Right lobe of liver (tissue), 6 donors: ENCODE results near the gene BCAP29. TPM values are rescaled to one million over a fixed set of nuclear protein-coding genes. Genes with fewer than 3 reads are reported as not detected.

Experiments
- ATAC-seq, 4 donors: fragments of 200-7000 bp; cut with Tn5 transposase; one replicate each; pipeline ENCODE4 v1.9.1; 2020; ENCODE audit warnings: mild to moderate bottlenecking in 4 of 4, moderate library complexity in 4 of 4
- DNase-seq, 3 donors: peaks; one replicate each; pipeline ENCODE4 v3.0.0-alpha.2; 2020
- H3K27ac ChIP-seq, 3 donors: fragments of 200-600 bp; one replicate each; pipeline ENCODE4 v1.8.0; 2022
- H3K27me3 ChIP-seq, 2 donors: fragments of 200-600 bp; one replicate each; pipeline ENCODE4 v1.8.0; 2022
- H3K36me3 ChIP-seq, 4 donors: fragments of 200-600 bp; sonication (generic) in 1 of 4; one replicate each; pipeline versions ENCODE4 v1.5.1 to v1.8.0; 2017 to 2022; ENCODE audit warnings: control low read depth in 1 of 4
- H3K4me1 ChIP-seq, 4 donors: fragments of 200-600 bp; sonication (generic) in 1 of 4; one replicate each; pipeline versions ENCODE4 v1.5.1 to v1.8.0; 2017 to 2022; ENCODE audit warnings: control low read depth in 1 of 4
- H3K4me3 ChIP-seq, 3 donors: fragments of 200-600 bp; one replicate each; pipeline ENCODE4 v1.8.0; 2022
- H3K9me3 ChIP-seq, 4 donors: fragments of 200-600 bp; sonication (generic) in 1 of 4; one replicate each; pipeline versions ENCODE4 v1.5.1 to v1.8.0; 2017 to 2022; ENCODE audit warnings: control low read depth in 1 of 4
- CTCF ChIP-seq, 4 donors: fragments of 200-600 bp in 3 of 4; fragments of 450-650 bp in 1 of 4; IDR thresholded peaks; one replicate each; pipeline versions ENCODE4 v1.5.1 to v1.8.0; 2016 to 2022; ENCODE audit warnings: antibody characterized with exemption in 4 of 4, mild to moderate bottlenecking in 2 of 4
- POLR2A ChIP-seq: fragments of 450-650 bp; IDR thresholded peaks from one replicate; pipeline ENCODE4 v1.6.1; 2017; ENCODE audit warnings: antibody characterized with exemption, mild to moderate bottlenecking
- WGBS: methylation state at CpG from one replicate; pipeline ENCODE4 v1.1.6; 2018; ENCODE audit warnings: low coverage, low lambda C conversion rate; ENCODE audit not compliant: insufficient coverage; ENCODE audit errors: missing lambda C conversion rate; 5-methylcytosine and 5-hydroxymethylcytosine counted together
- intact Hi-C, 2 donors: fragments of 100-400 bp; cut with DNase I; formaldehyde crosslinking; loops; one replicate each; pipeline versions ENCODE4 v1.11.2 to v1.14.1; 2022
- total RNA-seq, 6 experiments: library from RNA; depleted of rRNA in 2 of 6; stranded (reverse); fragments of >200 nt in 2 of 6; fragmentation: NEBNext Ultra II Directional in 3 of 6; extraction: Animal tissue kit (Norgen Biotek cat#: 25700) in 3 of 6; gene quantifications; one replicate each; pipeline versions ENCODE4 v1.1.0 to v1.2.4, GENCODE V29; 2016 to 2023
- donor health status: DM: no; HTN: yes; CAD: no.
- donor health status: DM: no; HTN: no; CAD: no.
- donor health status: DM: no; HTN: no; CAD: no.
- donor health status: DM: no; HTN: yes; CAD: no.
- donor health status: DM: no; HTN: yes; CAD: no.

BCAP29 gene
- total RNA-seq, 6 experiments from 2014 or later, result 26.2 to 59.5 (median 31.0) TPM

GRCh38 chr7:107609811-107610261 lies 29.8 kb downstream of the BCAP29 start:
- Histone ChIP-seq H3K4me1 (no peaks in the 10 kb centered on the region), H3K4me3 (no peak overlapping the region), H3K27me3 (no peaks in the 10 kb centered on the region), H3K27ac (no peak overlapping the region), H3K9me3 (no peaks in the 10 kb centered on the region), H3K36me3 (peaks cover 0 to 11% (median 0%) of the 10 kb centered on the region in 4 donors)
- ATAC-seq, result peak in 1 of 4 donors; percentile 17
- DNase-seq, result no peak
- intact Hi-C loops, result no loop called here
- TF ChIP-seq POLR2A (no peak), CTCF (IDR thresholded peaks at IDR 0.05) (no peak)
- 49% methylated on average over 4 of the region's 4 CpGs for WGBS

- WGBS, result 71% methylated on average over 1 of the region's 1 CpG
- no peak for DNase-seq
Measured at GRCh38 chr7:107610323-107610722, 30.3 kb downstream of the BCAP29 start.

GRCh38 chr7:107613439-107613838 lies 33.4 kb downstream of the BCAP29 start:
- no peak for ATAC-seq
- no peak for DNase-seq

More at GRCh38 chr7:107610323-107610722, 30.3 kb downstream of the BCAP29 start:
- no peak for TF ChIP-seq CTCF (IDR thresholded peaks at IDR 0.05)
- no peak for TF ChIP-seq POLR2A
- ATAC-seq, result no peak
- Histone ChIP-seq H3K36me3 (peaks cover 0 to 11% (median 0%) of the 10 kb centered on the region in 4 donors), H3K4me1 (no peaks in the 10 kb centered on the region), H3K27ac (no peak overlapping the region), H3K27me3 (no peaks in the 10 kb centered on the region), H3K9me3 (no peaks in the 10 kb centered on the region), H3K4me3 (no peak overlapping the region)
- intact Hi-C loops, result no loop called here

GRCh38 chr7:107613948-107614347 lies 33.9 kb downstream of the BCAP29 start:
- no peaks in the 10 kb centered on the region for H3K27me3 ChIP-seq
- intact Hi-C loops, result no loop called here
- no peak overlapping the region for H3K4me3 ChIP-seq
- no peak for ATAC-seq
- H3K9me3 ChIP-seq, result no peaks in the 10 kb centered on the region
- no peaks in the 10 kb centered on the region for H3K4me1 ChIP-seq
- H3K36me3 ChIP-seq, result peaks cover 0 to 11% (median 0%) of the 10 kb centered on the region in 4 donors
- no peak overlapping the region for H3K27ac ChIP-seq
- DNase-seq, result no peak
- no peak for TF ChIP-seq CTCF (IDR thresholded peaks at IDR 0.05)
- TF ChIP-seq POLR2A, result no peak

More at GRCh38 chr7:107613439-107613838, 33.4 kb downstream of the BCAP29 start:
- no peaks in the 10 kb centered on the region for H3K4me1 ChIP-seq
- WGBS, result 90% methylated on average over 1 of the region's 1 CpG
- no peak overlapping the region for H3K4me3 ChIP-seq
- peaks cover 0 to 11% (median 0%) of the 10 kb centered on the region in 4 donors for H3K36me3 ChIP-seq
- intact Hi-C loops, result no loop called here
- TF ChIP-seq POLR2A (no peak), CTCF (IDR thresholded peaks at IDR 0.05) (no peak)
- no peaks in the 10 kb centered on the region for H3K27me3 ChIP-seq
- H3K27ac ChIP-seq, result no peak overlapping the region
- H3K9me3 ChIP-seq, result no peaks in the 10 kb centered on the region

GRCh38 chr7:107614425-107614824 lies 34.4 kb downstream of the BCAP29 start:
- no peak overlapping the region for H3K27ac ChIP-seq
- no peaks in the 10 kb centered on the region for H3K9me3 ChIP-seq
- H3K4me3 ChIP-seq, result no peak overlapping the region
- TF ChIP-seq CTCF (IDR thresholded peaks at IDR 0.05), result no peak
- H3K4me1 ChIP-seq, result no peaks in the 10 kb centered on the region
- ATAC-seq, result peak in 2 of 4 donors; percentile 39 to 58
- intact Hi-C loops, result no loop called here
- peaks cover 0 to 11% (median 0%) of the 10 kb centered on the region in 4 donors for H3K36me3 ChIP-seq
- no peaks in the 10 kb centered on the region for H3K27me3 ChIP-seq
- DNase-seq, result no peak
